ENCODE results near the gene TOX3.

The TOX3 gene

DNA sequence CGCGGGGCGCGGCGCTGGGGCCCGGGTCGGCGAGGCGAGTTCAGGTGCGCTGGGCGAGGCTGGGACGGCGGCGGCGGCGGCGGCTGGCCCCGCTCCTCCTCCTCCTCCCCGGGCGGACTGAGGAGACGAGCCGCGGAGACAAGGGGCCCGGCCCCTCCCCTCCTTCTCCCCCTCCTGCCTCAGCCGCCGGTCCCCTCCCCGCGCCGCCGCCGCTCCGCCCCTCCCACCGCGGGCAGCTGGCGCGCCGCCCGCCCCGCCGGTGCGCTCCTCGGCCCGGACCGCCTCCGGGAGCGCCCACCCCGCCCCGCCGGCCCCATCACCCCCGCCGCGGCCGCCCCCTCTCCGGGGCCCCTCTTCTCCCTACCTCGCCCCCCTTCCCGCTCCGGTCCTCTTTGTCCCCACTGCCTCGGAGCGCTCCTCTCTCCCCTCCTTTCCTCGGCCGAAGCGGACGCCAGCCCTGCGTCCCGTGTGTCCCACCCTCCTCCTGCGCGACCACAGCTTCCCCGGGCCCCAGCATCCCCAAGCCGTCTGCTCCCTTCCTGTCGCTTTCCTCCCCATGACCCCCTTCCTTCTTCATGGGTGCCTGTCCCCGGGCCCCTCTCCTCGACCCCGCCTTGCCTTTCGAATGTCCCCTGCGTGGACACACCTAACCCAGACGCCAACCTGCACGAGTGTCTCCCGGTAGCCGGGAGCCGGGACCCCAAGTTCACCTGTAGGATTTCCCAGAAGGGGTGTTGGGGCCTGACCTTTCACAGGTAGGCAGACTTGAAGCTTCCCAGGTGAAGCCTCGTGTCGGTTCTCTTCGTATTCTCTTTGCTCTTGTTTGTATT is at the start of gene TOX3:
Gene TOX3 (minus strand): TSS at position 140 of the 830 bp plus-strand sequence. CDS start 420 bp downstream, outside the sequence.
- Histone ChIP-seq H3K27ac (no peak within 1 kb of the TSS), H3K36me3 (no peaks in the 10 kb centered on the region), H3K4me1 (ENCODE audit: control insufficient read depth in 1 of 2, insufficient read depth in 1 of 2, low read depth in 1 of 2, low read length in 1 of 2) (no peaks in the 10 kb centered on the region), H3K9me3 (no peaks in the 10 kb centered on the region), H3K27me3 (peaks cover 87% of the 10 kb centered on the region), H3K4me3 (ENCODE audit: low read depth in 1 of 2, low read length in 1 of 2) (no peak within 1 kb of the TSS)
- TF ChIP-seq CTCF (IDR thresholded peaks at IDR 0.05), result no peak

- no peaks in the 10 kb centered on the region for H3K4me1 ChIP-seq (ENCODE audit: control insufficient read depth in 1 of 2, insufficient read depth in 1 of 2, low read depth in 1 of 2, low read length in 1 of 2)
These were observed 45.8 kb upstream of the TOX3 start for GRCh38 chr16:52592778-52593177.

GRCh38 chr16:52591934-52592592 is 45.1 kb upstream of the TOX3 start:
- Histone ChIP-seq H3K9me3 (no peaks in the 10 kb centered on the region), H3K4me3 (ENCODE audit: low read depth in 1 of 2, low read length in 1 of 2) (no peak overlapping the region), H3K36me3 (no peaks in the 10 kb centered on the region), H3K4me1 (ENCODE audit: control insufficient read depth in 1 of 2, insufficient read depth in 1 of 2, low read depth in 1 of 2, low read length in 1 of 2) (no peaks in the 10 kb centered on the region), H3K27ac (no peak overlapping the region), H3K27me3 (no peaks in the 10 kb centered on the region)
- no peak for TF ChIP-seq CTCF (IDR thresholded peaks at IDR 0.05)

More at GRCh38 chr16:52592778-52593177, 45.8 kb upstream of the TOX3 start:
- H3K9me3 ChIP-seq, result no peaks in the 10 kb centered on the region
- H3K4me3 ChIP-seq (ENCODE audit: low read depth in 1 of 2, low read length in 1 of 2), result no peak overlapping the region
- TF ChIP-seq CTCF (IDR thresholded peaks at IDR 0.05), result no peak
- no peaks in the 10 kb centered on the region for H3K36me3 ChIP-seq
- no peaks in the 10 kb centered on the region for H3K27me3 ChIP-seq
- no peak overlapping the region for H3K27ac ChIP-seq

DNA sequence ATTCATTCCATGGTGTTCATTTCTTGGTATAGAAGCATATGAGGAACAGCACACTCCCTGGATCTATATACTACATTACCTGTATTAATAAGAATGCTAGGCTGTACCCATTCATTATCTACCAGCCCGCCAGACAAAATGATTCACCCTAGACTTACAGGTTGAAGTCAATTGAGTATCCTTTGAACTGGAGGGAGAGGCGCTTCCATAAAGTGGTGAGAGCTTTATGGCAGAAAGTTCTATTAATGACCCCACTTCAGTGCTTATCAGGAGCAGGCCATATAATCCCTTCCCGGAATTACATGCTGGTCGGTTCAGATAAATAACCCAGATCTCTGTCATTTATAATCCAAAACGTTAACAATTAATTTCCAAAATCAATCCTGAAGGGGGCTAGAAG is 44.5 kb upstream of the TOX3 start:
- no peaks in the 10 kb centered on the region for H3K9me3 ChIP-seq
- no peak overlapping the region for H3K27ac ChIP-seq
- TF ChIP-seq CTCF (IDR thresholded peaks at IDR 0.05), result no peak
- H3K27me3 ChIP-seq, result no peaks in the 10 kb centered on the region
- no peak overlapping the region for H3K4me3 ChIP-seq (ENCODE audit: low read depth in 1 of 2, low read length in 1 of 2)
- H3K36me3 ChIP-seq, result no peaks in the 10 kb centered on the region
- H3K4me1 ChIP-seq (ENCODE audit: control insufficient read depth in 1 of 2, insufficient read depth in 1 of 2, low read depth in 1 of 2, low read length in 1 of 2), result no peaks in the 10 kb centered on the region

DNA sequence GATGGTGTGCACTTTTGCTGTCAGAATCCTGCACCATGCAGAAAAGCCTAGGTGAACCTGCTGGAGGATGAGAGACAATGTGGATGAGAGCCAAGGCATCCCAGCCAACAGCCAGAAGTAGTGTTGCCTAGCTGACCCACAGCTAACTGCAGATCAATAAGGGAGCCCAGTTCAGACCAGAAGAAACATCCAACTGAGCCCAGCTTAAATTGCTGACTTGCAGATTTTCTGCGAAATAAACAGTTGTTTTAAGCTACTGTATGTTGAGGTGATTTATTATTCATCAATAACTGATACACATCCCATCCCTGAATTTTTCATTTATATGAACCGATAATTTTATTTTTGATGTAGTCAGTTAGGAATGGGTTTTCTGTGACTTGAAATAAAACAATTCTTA is 39.2 kb upstream of the TOX3 start:
- Histone ChIP-seq H3K36me3 (no peaks in the 10 kb centered on the region), H3K4me1 (ENCODE audit: control insufficient read depth in 1 of 2, insufficient read depth in 1 of 2, low read depth in 1 of 2, low read length in 1 of 2) (no peaks in the 10 kb centered on the region), H3K9me3 (no peaks in the 10 kb centered on the region), H3K27me3 (no peaks in the 10 kb centered on the region), H3K4me3 (ENCODE audit: low read depth in 1 of 2, low read length in 1 of 2) (no peak overlapping the region), H3K27ac (no peak overlapping the region)
- no peak for TF ChIP-seq CTCF (IDR thresholded peaks at IDR 0.05)
